NCI-H82 treated with DMSO at 0.1 percent for 48 hours (cell line): ENCODE measurements around the gene CCDC136.

ENCODE experiments used
- DNase-seq: peaks from one replicate; lab custom pipeline; 2025; ENCODE audit not compliant: unreplicated experiment; lab: John Stamatoyannopoulos, UW

The CCDC136 gene

GRCh38 chr7:128791121-128791971, at the start of gene CCDC136:
Gene CCDC136, plus strand, starts transcription at chr7:128791968. Its CDS starts 444 bp downstream, at chr7:128792412.
- peak; percentile 3 for DNase-seq

- no peak for DNase-seq
These were observed 49.6 kb upstream of the CCDC136 start for GRCh38 chr7:128742206-128742605.

- DNase-seq: no peak
These were observed 48.5 kb upstream of the CCDC136 start for GRCh38 chr7:128743112-128743772.

- DNase-seq: no peak
These were observed 47.3 kb upstream of the CCDC136 start for GRCh38 chr7:128744366-128744905.

- DNase-seq: no peak
These were observed 46.1 kb upstream of the CCDC136 start for GRCh38 chr7:128745706-128746105.

- no peak for DNase-seq
These were observed 44.3 kb upstream of the CCDC136 start for GRCh38 chr7:128747327-128748079.

- DNase-seq: no peak
These were observed 39.5 kb upstream of the CCDC136 start for GRCh38 chr7:128752251-128752650.

GRCh38 chr7:128755075-128755818, 36.5 kb upstream of the CCDC136 start:
- no peak for DNase-seq

- no peak for DNase-seq
These were observed 35.8 kb upstream of the CCDC136 start for GRCh38 chr7:128755819-128756476.

- DNase-seq: no peak
These were observed 34.6 kb upstream of the CCDC136 start for GRCh38 chr7:128757203-128757602.

GRCh38 chr7:128758553-128758952, 33.2 kb upstream of the CCDC136 start:
- DNase-seq: no peak

GRCh38 chr7:128759242-128759641, 32.5 kb upstream of the CCDC136 start:
- no peak for DNase-seq

- DNase-seq: no peak
These were observed 28.2 kb upstream of the CCDC136 start for GRCh38 chr7:128763541-128763940.

- no peak for DNase-seq
These were observed 24.2 kb upstream of the CCDC136 start for GRCh38 chr7:128767475-128768110.

- DNase-seq: no peak
These were observed 21.5 kb upstream of the CCDC136 start for GRCh38 chr7:128770233-128770632.

GRCh38 chr7:128773604-128774003, 18.2 kb upstream of the CCDC136 start:
- DNase-seq: no peak

- DNase-seq: no peak
These were observed 17.6 kb upstream of the CCDC136 start for GRCh38 chr7:128774029-128774689.

GRCh38 chr7:128774921-128775320, 16.8 kb upstream of the CCDC136 start:
- no peak for DNase-seq
